HCT116 (cell line): ENCODE data around the gene SORBS1. TPM values are rescaled to one million over a fixed set of nuclear protein-coding genes. Genes with fewer than 3 reads are reported as not detected.

Experiments
- ATAC-seq: fragments of 200-7000 bp; cut with Tn5 transposase; 2 replicates; pipeline ENCODE4 v1.9.1; 2020; ENCODE audit warnings: mild to moderate bottlenecking, moderate library complexity
- BruUV-seq: library from RNA; stranded (reverse); fragments of 400-500 nt; replicated peaks from 2 replicates; lab custom pipeline; 2021; lab: Mats Ljungman, UMichigan
- CTCF ChIA-PET: fragments of 300-600 bp; sonication (Branson Sonifier 250); formaldehyde crosslinking; loops from one replicate; lab custom pipeline; 2021; ENCODE audit warnings: antibody characterized with exemption; lab: Charles Lee
- POLR2A ChIA-PET: fragments of 300-600, 350-600 bp; sonication (Branson Sonifier 250); formaldehyde crosslinking; loops from one replicate; lab custom pipeline; 2021; ENCODE audit warnings: antibody characterized with exemption; lab: Charles Lee
- RAD21 ChIA-PET, 2 experiments: fragments of 300-600 bp; sonication (Branson Sonifier 250); formaldehyde crosslinking; loops; one replicate each; lab custom pipeline; 2023; ENCODE audit warnings: low total read pairs in 2 of 2; ENCODE audit not compliant: uncharacterized antibody in 2 of 2, unreplicated experiment in 2 of 2, low non-redundant PET in 1 of 2; lab: Charles Lee
- DNase-seq: peaks from one replicate; pipeline ENCODE4 v3.0.0-alpha.2; 2010; ENCODE audit warnings: low read depth, low spot score
- H2AFZ ChIP-seq: fragments of 200-600 bp; shearing (Covaris generic), sonication (generic); 2 replicates; pipeline ENCODE4 v1.6.1; 2017; ENCODE audit warnings: low read depth, mixed run types, mixed read lengths, antibody characterized with exemption, low read length; ENCODE audit not compliant: poor library complexity, severe bottlenecking
- H3K27ac ChIP-seq: 2 replicates; pipeline ENCODE4 v1.5.1; 2012; ENCODE audit warnings: low read depth, low read length
- H3K27me3 ChIP-seq: fragments of 200-600 bp; sonication (generic); 2 replicates; pipeline ENCODE4 v1.6.1; 2016; ENCODE audit warnings: mixed run types, low read length, mixed read lengths; ENCODE audit not compliant: insufficient read depth
- H3K36me3 ChIP-seq, 2 experiments: fragments of 200-500 bp in 1 of 2; fragments of 200-600 bp in 1 of 2; sonication (Bioruptor generic) in 1 of 2; sonication (generic) in 1 of 2; 2 replicates each; pipeline versions ENCODE4 v1.5.1 to v1.6.1; 2014 to 2016; ENCODE audit warnings: low read length in 2 of 2, inconsistent platforms in 1 of 2, mixed read lengths in 1 of 2, mixed run types in 1 of 2; ENCODE audit not compliant: insufficient read depth in 2 of 2, control insufficient read depth in 1 of 2
- H3K4me1 ChIP-seq, 2 experiments: fragments of 200-600 bp in 1 of 2; sonication (generic) in 1 of 2; 2 replicates each; pipeline versions ENCODE4 v1.5.1 to v1.6.1; 2012 to 2017; ENCODE audit warnings: low read length in 2 of 2, inconsistent platforms in 1 of 2, mild to moderate bottlenecking in 1 of 2, mixed read lengths in 1 of 2, mixed run types in 1 of 2, moderate library complexity in 1 of 2; ENCODE audit not compliant: insufficient read depth in 2 of 2, control insufficient read depth in 1 of 2
- H3K4me2 ChIP-seq: fragments of 200-600 bp; sonication (generic); 2 replicates; pipeline ENCODE4 v1.6.1; 2017; ENCODE audit warnings: mixed run types, low read length, mixed read lengths
- H3K4me3 ChIP-seq, 2 experiments: fragments of 200-600 bp in 1 of 2; sonication (generic) in 1 of 2; replicated peaks in 1 of 2; 2 replicates each; pipeline ENCODE4 v1.5.1; 2011 to 2016; ENCODE audit warnings: low read length in 2 of 2, control low read depth in 1 of 2, low read depth in 1 of 2, mild to moderate bottlenecking in 1 of 2, mixed read lengths in 1 of 2, mixed run types in 1 of 2
- H3K79me2 ChIP-seq: fragments of 200-600 bp; sonication (generic); 2 replicates; pipeline ENCODE4 v1.6.1; 2017; ENCODE audit warnings: mild to moderate bottlenecking, mixed run types, low read length, moderate library complexity, mixed read lengths; ENCODE audit not compliant: insufficient read depth
- H3K9ac ChIP-seq: fragments of 200-600 bp; sonication (generic); 2 replicates; pipeline ENCODE4 v1.6.1; 2016; ENCODE audit warnings: low read length, mixed read lengths
- H3K9me2 ChIP-seq: fragments of 200-600 bp; sonication (generic), shearing (Covaris generic); 2 replicates; pipeline ENCODE4 v1.6.1; 2017; ENCODE audit warnings: mixed run types, mild to moderate bottlenecking, moderate library complexity; ENCODE audit not compliant: insufficient read depth
- H3K9me3 ChIP-seq, 2 experiments: fragments of 200-500 bp in 1 of 2; fragments of 200-600 bp in 1 of 2; sonication (Bioruptor generic) in 1 of 2; sonication (generic) in 1 of 2; 2 replicates each; pipeline ENCODE4 v1.6.1; 2014 to 2017; ENCODE audit warnings: low read length in 2 of 2, mixed read lengths in 2 of 2, inconsistent platforms in 1 of 2, low read depth in 1 of 2, mild to moderate bottlenecking in 1 of 2, mixed run types in 1 of 2, moderate library complexity in 1 of 2; ENCODE audit not compliant: control insufficient read depth in 1 of 2, insufficient read depth in 1 of 2
- H4K20me1 ChIP-seq: fragments of 200-600 bp; sonication (generic), shearing (Covaris generic); 2 replicates; pipeline ENCODE4 v1.6.1; 2017; ENCODE audit warnings: mixed run types, mild to moderate bottlenecking, moderate library complexity; ENCODE audit not compliant: insufficient read depth
- EGR1 ChIP-seq: IDR thresholded peaks from 2 replicates; pipeline ENCODE4 v1.6.1; 2012; ENCODE audit warnings: low read depth
- FOSL1 ChIP-seq: IDR thresholded peaks from 2 replicates; pipeline ENCODE4 v1.6.1; 2012; ENCODE audit warnings: low read depth
- JUND ChIP-seq: IDR thresholded peaks from 2 replicates; pipeline ENCODE4 v1.6.1; 2012
- TCF7L2 ChIP-seq: IDR thresholded peaks from 2 replicates; pipeline ENCODE4 v1.7.0; 2011; ENCODE audit warnings: borderline replicate concordance, inconsistent platforms; ENCODE audit not compliant: insufficient read depth, insufficient read length; ENCODE audit errors: extremely low read depth
- intact Hi-C: fragments of 100-400 bp; cut with micrococcal nuclease; formaldehyde crosslinking; loops from 2 replicates; pipeline ENCODE4 v1.10.0; 2022
- total RNA-seq: library from RNA; stranded (reverse); gene quantifications from one replicate; pipeline ENCODE4 v1.2.1, GENCODE V29; 2021; ENCODE audit not compliant: unreplicated experiment

The SORBS1 gene
- total RNA-seq, 1 experiment from 2014 or later = 3.4 TPM

- ChIA-PET RAD21 (no interaction called here), CTCF (interaction anchor here (2.8 kb wide), 1 partner anchor 11 kb away, joined by 9 read pairs; no protein-coding TSS in a partner anchor), POLR2A (no interaction called here)
- no peaks in the 10 kb centered on the region for H3K27me3 ChIP-seq
- ATAC-seq = no peak
- H3K9ac ChIP-seq = no peak overlapping the region
- no peak overlapping the region for H3K4me2 ChIP-seq
- no peaks in the 10 kb centered on the region for H4K20me1 ChIP-seq
- no peak overlapping the region for H3K4me3 ChIP-seq
- H2AFZ ChIP-seq = no peak overlapping the region
- no peaks in the 10 kb centered on the region for H3K9me2 ChIP-seq
- DNase-seq = no peak
- no TSS peak for BruUV-seq
- intact Hi-C loops = no loop called here
- H3K9me3 ChIP-seq = no peaks in the 10 kb centered on the region
- H3K36me3 ChIP-seq = no peaks in the 10 kb centered on the region
- H3K4me1 ChIP-seq = 0 out of 4 replicates have a peak, but pooled peaks cover 0 to 2% of the 10 kb centered on the region in 2 experiments
- no peak for TF ChIP-seq FOSL1
- no peaks in the 10 kb centered on the region for H3K79me2 ChIP-seq
- H3K27ac ChIP-seq = no peak overlapping the region
Observed at GRCh38 chr10:95352684-95353083, 208.5 kb downstream of the SORBS1 start.

- TF ChIP-seq EGR1 (no peak), TCF7L2 (no peak), JUND (no peak)
- Histone ChIP-seq H3K4me1 (peaks cover 0 to 18% of the 10 kb centered on the region in 2 experiments; a peak in 2 of 4 replicates), H3K36me3 (no peaks in the 10 kb centered on the region), H3K79me2 (no peaks in the 10 kb centered on the region), H3K9ac (no peak overlapping the region), H3K4me3 (no peak overlapping the region), H3K27me3 (no peaks in the 10 kb centered on the region), H3K4me2 (no peak overlapping the region), H4K20me1 (no peaks in the 10 kb centered on the region), H2AFZ (no peak overlapping the region), H3K9me3 (no peaks in the 10 kb centered on the region), H3K27ac (no peak overlapping the region), H3K9me2 (no peaks in the 10 kb centered on the region)
- ChIA-PET POLR2A (no interaction called here), CTCF (interaction anchor here (0.6 kb wide), 1 partner anchor 117 kb away, joined by 3 read pairs; no protein-coding TSS in a partner anchor), RAD21 (no interaction called here)
- DNase-seq (no peak), ATAC-seq (no peak)
- intact Hi-C loops = no loop called here
- no TSS peak for BruUV-seq
Observed at GRCh38 chr10:95350830-95351228, 210.3 kb downstream of the SORBS1 start.
